Muscle layer of colon (tissue), 2 donors: Measurements from ENCODE around the gene THADA.

Source experiments
- H3K27ac ChIP-seq: one replicate; pipeline ENCODE4 v1.7.0; 2013; ENCODE audit warnings: low read depth, mild to moderate bottlenecking, low read length, moderate library complexity
- H3K27me3 ChIP-seq, 2 donors: one replicate each; pipeline ENCODE4 v1.7.0; 2013; ENCODE audit warnings: low read length in 2 of 2, mild to moderate bottlenecking in 2 of 2; ENCODE audit not compliant: insufficient read depth in 2 of 2, control insufficient read depth in 1 of 2
- H3K36me3 ChIP-seq: one replicate; pipeline ENCODE4 v1.7.0; 2013; ENCODE audit warnings: mild to moderate bottlenecking, low read length; ENCODE audit not compliant: insufficient read depth
- H3K4me1 ChIP-seq: one replicate; pipeline ENCODE4 v1.7.0; 2013; ENCODE audit warnings: mild to moderate bottlenecking, low read length; ENCODE audit not compliant: insufficient read depth
- H3K4me3 ChIP-seq, 2 donors: one replicate each; pipeline ENCODE4 v1.7.0; 2013; ENCODE audit warnings: low read length in 2 of 2, low read depth in 1 of 2, mild to moderate bottlenecking in 1 of 2, moderate library complexity in 1 of 2
- H3K9ac ChIP-seq: one replicate; pipeline ENCODE4 v1.7.0; 2013; ENCODE audit warnings: low read length
- H3K9me3 ChIP-seq: one replicate; pipeline ENCODE4 v1.7.0; 2013; ENCODE audit warnings: mild to moderate bottlenecking, low read length
- donor health status: abdominal sarcoma.
- donor health status: Adenocarcinoma of cecum.

Gene THADA

GRCh38 chr2:43184339-43184895 is 411.4 kb downstream of the THADA start:
- H3K9me3 ChIP-seq: no peaks in the 10 kb centered on the region
- H3K36me3 ChIP-seq: no peaks in the 10 kb centered on the region
- no peak overlapping the region for H3K4me3 ChIP-seq
- no peak overlapping the region for H3K27ac ChIP-seq
- H3K4me1 ChIP-seq: peaks cover 10% of the 10 kb centered on the region
- H3K9ac ChIP-seq: no peak overlapping the region
- H3K27me3 ChIP-seq: no peaks in the 10 kb centered on the region

- no peaks in the 10 kb centered on the region for H3K36me3 ChIP-seq
- no peaks in the 10 kb centered on the region for H3K9me3 ChIP-seq
- H3K27me3 ChIP-seq: no peaks in the 10 kb centered on the region
- H3K27ac ChIP-seq: no peak overlapping the region
- peaks cover 17% of the 10 kb centered on the region for H3K4me1 ChIP-seq
- H3K9ac ChIP-seq: no peak overlapping the region
- no peak overlapping the region for H3K4me3 ChIP-seq
These were observed 412.1 kb downstream of the THADA start for GRCh38 chr2:43183743-43184142.

- no peak overlapping the region for H3K4me3 ChIP-seq
- no peak overlapping the region for H3K9ac ChIP-seq
- H3K27ac ChIP-seq: no peak overlapping the region
- no peaks in the 10 kb centered on the region for H3K9me3 ChIP-seq
- H3K4me1 ChIP-seq: peaks cover 16% of the 10 kb centered on the region
- H3K36me3 ChIP-seq: no peaks in the 10 kb centered on the region
- no peaks in the 10 kb centered on the region for H3K27me3 ChIP-seq
These were observed 414.9 kb downstream of the THADA start for GRCh38 chr2:43180897-43181296.
